ENCODE measurements around the gene EHHADH. TPM values are rescaled to one million over a fixed set of nuclear protein-coding genes. Genes with fewer than 3 reads are reported as not detected.

The EHHADH gene
- polyA plus RNA-seq, 3 donors from 2014 or later, result 0.22 to 1.5 TPM; not detected in 1

GRCh38 chr3:185204894-185205293, 49.0 kb downstream of the EHHADH start:
- H3K4me1 Mint-ChIP-seq, result no peaks in the 10 kb centered on the region
- H3K27me3 Mint-ChIP-seq (ENCODE audit: low read depth in 3 of 3), result no peaks in the 10 kb centered on the region
- H3K36me3 Mint-ChIP-seq, result peaks cover 0 to 10% (median 4%) of the 10 kb centered on the region in 3 donors
- no peak for DNase-seq
- H3K9me3 Mint-ChIP-seq, result no peaks in the 10 kb centered on the region
- no peak overlapping the region for H3K4me3 Mint-ChIP-seq
- H3K27ac Mint-ChIP-seq, result no peak overlapping the region

GRCh38 chr3:185200639-185201038, 53.2 kb downstream of the EHHADH start:
- Mint-ChIP-seq H3K27me3 (ENCODE audit: low read depth in 3 of 3) (no peaks in the 10 kb centered on the region), H3K4me3 (no peak overlapping the region), H3K36me3 (peaks cover 0 to 10% (median 4%) of the 10 kb centered on the region in 3 donors), H3K4me1 (no peaks in the 10 kb centered on the region), H3K27ac (no peak overlapping the region), H3K9me3 (no peaks in the 10 kb centered on the region)
- DNase-seq, result no peak

- no peaks in the 10 kb centered on the region for H3K9me3 Mint-ChIP-seq
- H3K4me1 Mint-ChIP-seq, result no peaks in the 10 kb centered on the region
- no peak for DNase-seq
- H3K36me3 Mint-ChIP-seq, result peaks cover 0 to 14% (median 4%) of the 10 kb centered on the region in 3 donors
- no peak overlapping the region for H3K4me3 Mint-ChIP-seq
- H3K27me3 Mint-ChIP-seq (ENCODE audit: low read depth in 3 of 3), result no peaks in the 10 kb centered on the region
- H3K27ac Mint-ChIP-seq, result no peak overlapping the region
Observed at GRCh38 chr3:185199671-185200070, 54.2 kb downstream of the EHHADH start.

- Mint-ChIP-seq H3K9me3 (no peaks in the 10 kb centered on the region), H3K4me3 (no peak overlapping the region), H3K27me3 (ENCODE audit: low read depth in 3 of 3) (no peaks in the 10 kb centered on the region), H3K4me1 (no peaks in the 10 kb centered on the region), H3K27ac (no peak overlapping the region), H3K36me3 (peaks cover 0 to 14% (median 4%) of the 10 kb centered on the region in 3 donors)
- DNase-seq, result no peak
Observed at GRCh38 chr3:185199206-185199605, 54.6 kb downstream of the EHHADH start.

GRCh38 chr3:185197068-185197467, 56.8 kb downstream of the EHHADH start:
- Mint-ChIP-seq H3K9me3 (no peaks in the 10 kb centered on the region), H3K36me3 (peaks cover 7 to 17% (median 7%) of the 10 kb centered on the region in 3 donors), H3K4me3 (no peak overlapping the region), H3K27me3 (ENCODE audit: low read depth in 3 of 3) (no peaks in the 10 kb centered on the region), H3K4me1 (no peaks in the 10 kb centered on the region), H3K27ac (no peak overlapping the region)
- no peak for DNase-seq

GRCh38 chr3:185195652-185196051, 58.2 kb downstream of the EHHADH start:
- no peak for DNase-seq
- Mint-ChIP-seq H3K36me3 (peaks cover 7 to 11% (median 9%) of the 10 kb centered on the region in 3 donors), H3K27me3 (ENCODE audit: low read depth in 3 of 3) (no peaks in the 10 kb centered on the region), H3K4me3 (no peak overlapping the region), H3K4me1 (no peaks in the 10 kb centered on the region), H3K27ac (peak overlapping the region in 1 of 6 donors; percentile 22), H3K9me3 (no peaks in the 10 kb centered on the region)

GRCh38 chr3:185188816-185189215, 65.0 kb downstream of the EHHADH start:
- H3K27ac Mint-ChIP-seq, result no peak overlapping the region
- no peak for DNase-seq
- H3K27me3 Mint-ChIP-seq (ENCODE audit: low read depth in 3 of 3), result no peaks in the 10 kb centered on the region
- no peaks in the 10 kb centered on the region for H3K4me1 Mint-ChIP-seq
- no peaks in the 10 kb centered on the region for H3K9me3 Mint-ChIP-seq
- no peak overlapping the region for H3K4me3 Mint-ChIP-seq
- H3K36me3 Mint-ChIP-seq, result peaks cover 7 to 9% (median 7%) of the 10 kb centered on the region in 3 donors

GRCh38 chr3:185187391-185187790, 66.5 kb downstream of the EHHADH start:
- no peaks in the 10 kb centered on the region for H3K4me1 Mint-ChIP-seq
- DNase-seq, result no peak
- H3K9me3 Mint-ChIP-seq, result no peaks in the 10 kb centered on the region
- no peaks in the 10 kb centered on the region for H3K27me3 Mint-ChIP-seq (ENCODE audit: low read depth in 3 of 3)
- peaks cover under 1 to 6% (median 1%) of the 10 kb centered on the region in 3 donors for H3K36me3 Mint-ChIP-seq
- H3K27ac Mint-ChIP-seq, result no peak overlapping the region
- no peak overlapping the region for H3K4me3 Mint-ChIP-seq

GRCh38 chr3:185176750-185177359, 77.0 kb downstream of the EHHADH start:
- H3K27me3 Mint-ChIP-seq (ENCODE audit: low read depth in 3 of 3), result peaks cover 0 to 2% (median 1%) of the 10 kb centered on the region in 3 donors
- H3K4me3 Mint-ChIP-seq, result no peak overlapping the region
- no peak for DNase-seq
- no peak overlapping the region for H3K27ac Mint-ChIP-seq
- no peaks in the 10 kb centered on the region for H3K36me3 Mint-ChIP-seq
- H3K4me1 Mint-ChIP-seq, result peaks cover 0 to 2% of the 10 kb centered on the region in 2 donors
- H3K9me3 Mint-ChIP-seq, result no peaks in the 10 kb centered on the region

GRCh38 chr3:185175370-185175987, 78.4 kb downstream of the EHHADH start:
- no peak overlapping the region for H3K4me3 Mint-ChIP-seq
- no peak for DNase-seq
- H3K4me1 Mint-ChIP-seq, result peaks cover 0 to 2% of the 10 kb centered on the region in 2 donors
- H3K36me3 Mint-ChIP-seq, result no peaks in the 10 kb centered on the region
- no peaks in the 10 kb centered on the region for H3K9me3 Mint-ChIP-seq
- H3K27me3 Mint-ChIP-seq (ENCODE audit: low read depth in 3 of 3), result peaks cover 0 to 3% (median 2%) of the 10 kb centered on the region in 3 donors
- peak overlapping the region in 1 of 6 donors; percentile 18 for H3K27ac Mint-ChIP-seq

GRCh38 chr3:185172086-185173049, 81.5 kb downstream of the EHHADH start:
- Mint-ChIP-seq H3K4me1 (peaks cover 0 to 2% of the 10 kb centered on the region in 2 donors), H3K27me3 (ENCODE audit: low read depth in 3 of 3) (peaks cover 0 to 3% (median 2%) of the 10 kb centered on the region in 3 donors), H3K36me3 (no peaks in the 10 kb centered on the region), H3K4me3 (no peak overlapping the region), H3K27ac (no peak overlapping the region), H3K9me3 (no peaks in the 10 kb centered on the region)
- no peak for DNase-seq

GRCh38 chr3:185164428-185165217, 89.2 kb downstream of the EHHADH start:
- Mint-ChIP-seq H3K4me3 (no peak overlapping the region), H3K4me1 (peaks cover 0 to 1% of the 10 kb centered on the region in 2 donors), H3K27me3 (ENCODE audit: low read depth in 3 of 3) (peaks cover under 1 to 8% (median 7%) of the 10 kb centered on the region in 3 donors), H3K9me3 (no peaks in the 10 kb centered on the region), H3K36me3 (no peaks in the 10 kb centered on the region), H3K27ac (no peak overlapping the region)
- no peak for DNase-seq

- no peak for DNase-seq
- H3K36me3 Mint-ChIP-seq, result no peaks in the 10 kb centered on the region
- no peak overlapping the region for H3K27ac Mint-ChIP-seq
- peaks cover 0 to 1% of the 10 kb centered on the region in 2 donors for H3K4me1 Mint-ChIP-seq
- peaks cover 1 to 8% (median 7%) of the 10 kb centered on the region in 3 donors for H3K27me3 Mint-ChIP-seq (ENCODE audit: low read depth in 3 of 3)
- H3K9me3 Mint-ChIP-seq, result peaks cover 0 to 2% (median 0%) of the 10 kb centered on the region in 6 donors
- no peak overlapping the region for H3K4me3 Mint-ChIP-seq
Observed at GRCh38 chr3:185162634-185163033, 91.2 kb downstream of the EHHADH start.
